ENCODE measurements around the gene RPA1. TPM values are rescaled to one million over a fixed set of nuclear protein-coding genes. Genes with fewer than 3 reads are reported as not detected.

The RPA1 gene
- total and polyA plus RNA-seq, 12 donors, result 12.9 to 109 (median 23.3) TPM

DNA sequence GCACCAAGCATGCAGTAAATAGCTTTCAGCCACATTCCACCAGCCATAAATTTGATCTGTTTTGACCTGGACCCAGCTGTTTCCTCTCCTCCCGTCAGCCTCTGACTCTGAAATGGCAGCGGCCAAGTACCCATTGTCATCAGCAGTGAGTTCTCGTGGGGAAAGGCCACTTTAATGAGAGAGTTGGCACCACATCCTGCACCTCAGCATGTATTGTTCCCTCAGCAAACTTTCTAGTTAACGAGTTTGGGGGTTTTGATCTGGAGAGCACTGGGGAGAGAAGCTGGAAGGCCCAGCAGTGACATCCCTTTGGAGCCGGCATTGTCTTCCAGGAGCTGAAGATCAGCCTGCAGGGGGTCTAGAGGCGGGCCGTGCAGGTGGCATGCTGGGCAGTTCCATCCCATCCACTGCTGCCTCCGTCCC is 84.9 kb downstream of the RPA1 start:
- Histone ChIP-seq H3K9me3 (replicated peaks in 1 of 3) (no peaks in the 10 kb centered on the region), H3K4me1 (replicated peaks in 1 of 2) (no peaks in the 10 kb centered on the region), H3K4me3 (no peak overlapping the region), H3K27me3 (peaks cover 9% of the 10 kb centered on the region), H3K27ac (no peak overlapping the region), H3K36me3 (replicated peaks in 1 of 2) (no peaks in the 10 kb centered on the region)
- DNase-seq, result no peak
- intact Hi-C loops (cut with DNase I), result no loop called here
- WGBS, 4 donors, result 55 to 64% (median 60%) methylated on average over 6 to 8 of the region's 8 CpGs
- no peak for TF ChIP-seq POLR2A (IDR thresholded peaks at IDR 0.05)
- TF ChIP-seq, protein P1, sequence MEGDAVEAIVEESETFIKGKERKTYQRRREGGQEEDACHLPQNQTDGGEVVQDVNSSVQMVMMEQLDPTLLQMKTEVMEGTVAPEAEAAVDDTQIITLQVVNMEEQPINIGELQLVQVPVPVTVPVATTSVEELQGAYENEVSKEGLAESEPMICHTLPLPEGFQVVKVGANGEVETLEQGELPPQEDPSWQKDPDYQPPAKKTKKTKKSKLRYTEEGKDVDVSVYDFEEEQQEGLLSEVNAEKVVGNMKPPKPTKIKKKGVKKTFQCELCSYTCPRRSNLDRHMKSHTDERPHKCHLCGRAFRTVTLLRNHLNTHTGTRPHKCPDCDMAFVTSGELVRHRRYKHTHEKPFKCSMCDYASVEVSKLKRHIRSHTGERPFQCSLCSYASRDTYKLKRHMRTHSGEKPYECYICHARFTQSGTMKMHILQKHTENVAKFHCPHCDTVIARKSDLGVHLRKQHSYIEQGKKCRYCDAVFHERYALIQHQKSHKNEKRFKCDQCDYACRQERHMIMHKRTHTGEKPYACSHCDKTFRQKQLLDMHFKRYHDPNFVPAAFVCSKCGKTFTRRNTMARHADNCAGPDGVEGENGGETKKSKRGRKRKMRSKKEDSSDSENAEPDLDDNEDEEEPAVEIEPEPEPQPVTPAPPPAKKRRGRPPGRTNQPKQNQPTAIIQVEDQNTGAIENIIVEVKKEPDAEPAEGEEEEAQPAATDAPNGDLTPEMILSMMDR (IDR thresholded peaks at IDR 0.05), result no peak

DNA sequence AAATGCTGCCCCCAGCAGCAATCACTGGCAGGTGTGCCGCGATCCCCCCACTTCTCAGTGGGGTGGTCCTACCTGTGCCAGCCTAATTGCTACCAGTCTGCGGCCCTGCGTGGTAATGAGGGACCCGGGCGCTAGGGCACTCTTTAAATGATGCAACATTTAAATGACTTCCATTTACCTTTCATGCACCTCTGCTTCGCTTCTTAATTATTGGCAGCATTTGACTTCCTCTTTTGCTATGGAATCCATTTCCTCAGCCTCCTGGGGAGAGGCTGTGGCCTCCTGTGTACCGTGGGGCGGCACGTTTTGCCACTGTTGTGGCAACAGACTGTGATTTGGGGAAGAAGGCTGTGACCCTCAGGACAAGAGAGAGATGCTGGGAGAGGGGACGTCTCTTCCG is 86.1 kb downstream of the RPA1 start:
- Histone ChIP-seq H3K27ac (no peak overlapping the region), H3K9me3 (replicated peaks in 1 of 3) (no peaks in the 10 kb centered on the region), H3K4me1 (replicated peaks in 1 of 2) (no peaks in the 10 kb centered on the region), H3K27me3 (peaks cover 9% of the 10 kb centered on the region), H3K4me3 (no peak overlapping the region), H3K36me3 (replicated peaks in 1 of 2) (no peaks in the 10 kb centered on the region)
- WGBS, 4 donors, result 71 to 77% (median 74%) methylated on average over 12 of the region's 12 CpGs
- TF ChIP-seq, protein P1 (IDR thresholded peaks at IDR 0.05), result no peak
- intact Hi-C loops (cut with DNase I), result no loop called here
- no peak for DNase-seq

DNA sequence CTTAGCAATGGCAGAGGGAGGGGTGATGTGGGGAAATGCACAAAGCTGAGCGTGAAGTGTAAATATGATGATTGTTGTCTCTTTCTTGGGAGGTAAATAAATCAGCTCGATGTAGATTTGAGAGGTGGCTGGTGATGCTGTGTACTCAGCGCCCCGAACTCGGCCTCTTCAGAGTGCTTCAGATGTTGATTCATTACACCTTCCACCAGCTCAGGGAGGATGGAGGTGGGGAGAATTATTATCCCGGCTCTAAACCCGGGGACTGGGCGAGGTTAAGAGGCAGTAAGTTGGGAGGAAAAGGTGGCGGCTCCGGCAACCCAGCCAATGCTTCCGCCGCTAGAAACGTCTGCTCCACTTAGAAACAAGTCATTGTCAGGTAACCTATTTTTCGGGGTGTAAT is 86.5 kb downstream of the RPA1 start:
- no peak overlapping the region for H3K27ac ChIP-seq
- WGBS, 4 donors, result 67 to 77% (median 75%) methylated on average over 11 to 14 of the region's 14 CpGs
- no peak for DNase-seq
- no peaks in the 10 kb centered on the region for H3K9me3 ChIP-seq (replicated peaks in 1 of 3)
- peaks cover 9% of the 10 kb centered on the region for H3K27me3 ChIP-seq
- TF ChIP-seq, protein P1 (IDR thresholded peaks at IDR 0.05), result no peak
- no peak for TF ChIP-seq POLR2A (IDR thresholded peaks at IDR 0.05)
- intact Hi-C loops (cut with DNase I), result no loop called here
- no peaks in the 10 kb centered on the region for H3K36me3 ChIP-seq (replicated peaks in 1 of 2)
- H3K4me1 ChIP-seq (replicated peaks in 1 of 2), result no peaks in the 10 kb centered on the region
- H3K4me3 ChIP-seq, result no peak overlapping the region

DNA sequence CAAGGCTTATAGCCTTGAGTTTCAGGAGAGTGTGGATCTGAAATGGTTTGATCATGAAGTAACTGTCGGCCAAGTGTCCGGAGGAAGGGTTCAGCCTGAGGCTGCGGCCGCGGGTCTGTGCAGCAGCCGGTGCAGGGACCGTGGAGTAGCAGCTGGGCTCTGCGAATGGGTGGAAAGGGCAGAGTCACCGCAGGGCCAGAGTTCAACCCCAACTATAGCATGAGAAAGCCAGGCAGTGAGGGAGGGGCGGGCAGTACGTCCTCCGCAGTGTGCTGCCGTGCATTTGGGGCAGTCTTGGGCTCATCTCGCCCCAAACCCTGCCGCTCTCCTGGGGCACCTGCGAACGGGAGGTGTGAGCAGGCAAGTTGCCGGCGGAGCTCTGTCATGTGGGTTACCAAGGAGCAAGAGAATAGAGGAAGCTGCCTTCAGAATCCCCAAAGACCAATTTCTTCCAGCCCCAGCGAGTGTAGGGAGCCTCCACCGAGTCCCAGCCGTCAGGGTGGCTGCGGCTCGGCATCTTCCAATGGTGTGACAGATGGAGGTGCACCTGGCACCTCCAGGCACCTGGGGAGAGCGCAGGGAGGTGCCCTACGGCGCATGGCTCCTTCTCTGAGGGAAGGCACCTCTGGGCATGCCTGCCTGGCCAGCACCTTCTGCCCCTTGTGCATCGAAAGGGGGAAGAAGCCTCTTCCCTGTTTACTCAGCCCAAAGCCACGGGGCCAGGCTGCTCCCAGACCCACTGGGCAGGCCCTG is 87.3 kb downstream of the RPA1 start:
- WGBS, 4 donors, result 76 to 82% (median 80%) methylated on average over 12 to 29 of the region's 29 CpGs

More for the DNA sequence above, 87.3 kb downstream of the RPA1 start:
- H3K4me3 ChIP-seq, result no peak overlapping the region
- no peak overlapping the region for H3K27ac ChIP-seq
- no peaks in the 10 kb centered on the region for H3K9me3 ChIP-seq (replicated peaks in 1 of 3)
- no peaks in the 10 kb centered on the region for H3K4me1 ChIP-seq (replicated peaks in 1 of 2)
- TF ChIP-seq POLR2A (IDR thresholded peaks at IDR 0.05), result no peak
- TF ChIP-seq, protein P1 (IDR thresholded peaks at IDR 0.05), result no peak
- H3K36me3 ChIP-seq (replicated peaks in 1 of 2), result no peaks in the 10 kb centered on the region
- no peak for DNase-seq
- intact Hi-C loops (cut with DNase I), result no loop called here
- peaks cover 1% of the 10 kb centered on the region for H3K27me3 ChIP-seq
